ENCODE measurements around the gene RPL22L1.
"Not testable (repeated sequence)": the region's sequence is repeated elsewhere in the genome, so short reads cannot be mapped to it uniquely, and the experiment has no call there.

Gene RPL22L1

GRCh38 chr3:170830580-170830979 lies 39.4 kb downstream of the RPL22L1 start:
- H3K4me1 ChIP-seq (ENCODE audit: control insufficient read depth, insufficient read depth, low read depth, low read length): peaks cover 3% of the 10 kb centered on the region
- H3K27ac ChIP-seq (ENCODE audit: low read length, poor library complexity, severe bottlenecking): no peak overlapping the region
- H3K27me3 ChIP-seq (ENCODE audit: control insufficient read depth in 1 of 2, insufficient read depth in 1 of 2, low read length in 2 of 2): no peaks in the 10 kb centered on the region
- no peak overlapping the region for H4K91ac ChIP-seq (ENCODE audit: low read length)
- no peak overlapping the region for H3K9ac ChIP-seq (ENCODE audit: low read length)
- no peaks in the 10 kb centered on the region for H3K9me3 ChIP-seq (ENCODE audit: control insufficient read depth, low read length)
- H2BK5ac ChIP-seq (ENCODE audit: low read depth, low read length, poor library complexity, severe bottlenecking): no peak overlapping the region
- no peak for DNase-seq
- no peaks in the 10 kb centered on the region for H3K79me1 ChIP-seq (replicated peaks; ENCODE audit: low read length, poor library complexity, severe bottlenecking)
- H2BK15ac ChIP-seq (ENCODE audit: low read depth, poor library complexity, severe bottlenecking): no peak overlapping the region
- no peak overlapping the region for H3K4ac ChIP-seq (ENCODE audit: low read depth in 1 of 2, low read length in 2 of 2)
- WGBS: 100% methylated on average over 3 of the region's 4 CpGs
- H4K8ac ChIP-seq (ENCODE audit: low read length): no peak overlapping the region
- no peak overlapping the region for H3K4me2 ChIP-seq (ENCODE audit: low read length, poor library complexity, severe bottlenecking)
- H2BK12ac ChIP-seq (ENCODE audit: low read length in 2 of 2): no peak overlapping the region
- no peak overlapping the region for H3K23ac ChIP-seq (ENCODE audit: low read length in 2 of 2)
- H2AFZ ChIP-seq (ENCODE audit: low read depth, low read length): no peak overlapping the region
- no peak overlapping the region for H3K14ac ChIP-seq (ENCODE audit: low read length in 2 of 2)
- no peak overlapping the region for H3K4me3 ChIP-seq (ENCODE audit: insufficient read depth in 1 of 2, low read depth in 1 of 2, low read length in 2 of 2)
- H2BK120ac ChIP-seq (ENCODE audit: low read depth, low read length): no peak overlapping the region
- no peak overlapping the region for H2AK5ac ChIP-seq (ENCODE audit: low read length, severe bottlenecking)
- H3K18ac ChIP-seq (ENCODE audit: low read depth in 1 of 2, low read length in 2 of 2): no peak overlapping the region
- H3K36me3 ChIP-seq (ENCODE audit: control insufficient read depth in 1 of 2, insufficient read depth in 2 of 2, low read depth in 1 of 2, low read length in 2 of 2): no peaks in the 10 kb centered on the region

- H2BK5ac ChIP-seq (ENCODE audit: low read depth, low read length, poor library complexity, severe bottlenecking): no peak overlapping the region
- H3K9me3 ChIP-seq (ENCODE audit: control insufficient read depth, low read length): no peaks in the 10 kb centered on the region
- no peak for DNase-seq
- H3K4me3 ChIP-seq (ENCODE audit: insufficient read depth in 1 of 2, low read depth in 1 of 2, low read length in 2 of 2): no peak overlapping the region
- H3K27me3 ChIP-seq (ENCODE audit: control insufficient read depth in 1 of 2, insufficient read depth in 1 of 2, low read length in 2 of 2): no peaks in the 10 kb centered on the region
- no peak overlapping the region for H3K23ac ChIP-seq (ENCODE audit: low read length in 2 of 2)
- H3K4me2 ChIP-seq (ENCODE audit: low read length, poor library complexity, severe bottlenecking): no peak overlapping the region
- no peak overlapping the region for H2BK120ac ChIP-seq (ENCODE audit: low read depth, low read length)
- H3K9ac ChIP-seq (ENCODE audit: low read length): no peak overlapping the region
- H2BK15ac ChIP-seq (ENCODE audit: low read depth, poor library complexity, severe bottlenecking): no peak overlapping the region
- H2AFZ ChIP-seq (ENCODE audit: low read depth, low read length): no peak overlapping the region
- H3K14ac ChIP-seq (ENCODE audit: low read length in 2 of 2): no peak overlapping the region
- no peaks in the 10 kb centered on the region for H3K36me3 ChIP-seq (ENCODE audit: control insufficient read depth in 1 of 2, insufficient read depth in 2 of 2, low read depth in 1 of 2, low read length in 2 of 2)
- H2AK5ac ChIP-seq (ENCODE audit: low read length, severe bottlenecking): no peak overlapping the region
- no peak overlapping the region for H3K18ac ChIP-seq (ENCODE audit: low read depth in 1 of 2, low read length in 2 of 2)
- no peak overlapping the region for H2BK12ac ChIP-seq (ENCODE audit: low read length in 2 of 2)
- no peak overlapping the region for H3K4ac ChIP-seq (ENCODE audit: low read depth in 1 of 2, low read length in 2 of 2)
- WGBS: 86% methylated on average over 9 of the region's 9 CpGs
- no peak overlapping the region for H3K27ac ChIP-seq (ENCODE audit: low read length, poor library complexity, severe bottlenecking)
- H3K4me1 ChIP-seq (ENCODE audit: control insufficient read depth, insufficient read depth, low read depth, low read length): no peaks in the 10 kb centered on the region
- H3K79me1 ChIP-seq (replicated peaks; ENCODE audit: low read length, poor library complexity, severe bottlenecking): no peaks in the 10 kb centered on the region
- no peak overlapping the region for H4K91ac ChIP-seq (ENCODE audit: low read length)
- no peak overlapping the region for H4K8ac ChIP-seq (ENCODE audit: low read length)
Observed at GRCh38 chr3:170829546-170830272, 40.3 kb downstream of the RPL22L1 start.

GRCh38 chr3:170826047-170826446 lies 43.9 kb downstream of the RPL22L1 start:
- Histone ChIP-seq H4K8ac (ENCODE audit: low read length) (no peak overlapping the region), H3K27ac (ENCODE audit: low read length, poor library complexity, severe bottlenecking) (no peak overlapping the region), H2BK15ac (ENCODE audit: low read depth, poor library complexity, severe bottlenecking) (no peak overlapping the region), H3K4ac (ENCODE audit: low read depth in 1 of 2, low read length in 2 of 2) (no peak overlapping the region), H3K4me3 (ENCODE audit: insufficient read depth in 1 of 2, low read depth in 1 of 2, low read length in 2 of 2) (no peak overlapping the region), H2BK5ac (ENCODE audit: low read depth, low read length, poor library complexity, severe bottlenecking) (no peak overlapping the region), H3K9me3 (ENCODE audit: control insufficient read depth, low read length) (no peaks in the 10 kb centered on the region), H3K79me1 (replicated peaks; ENCODE audit: low read length, poor library complexity, severe bottlenecking) (no peaks in the 10 kb centered on the region), H2AK5ac (ENCODE audit: low read length, severe bottlenecking) (no peak overlapping the region), H3K4me2 (ENCODE audit: low read length, poor library complexity, severe bottlenecking) (no peak overlapping the region), H4K91ac (ENCODE audit: low read length) (no peak overlapping the region), H3K27me3 (ENCODE audit: control insufficient read depth in 1 of 2, insufficient read depth in 1 of 2, low read length in 2 of 2) (no peaks in the 10 kb centered on the region), H3K9ac (ENCODE audit: low read length) (no peak overlapping the region), H3K18ac (ENCODE audit: low read depth in 1 of 2, low read length in 2 of 2) (no peak overlapping the region), H2BK12ac (ENCODE audit: low read length in 2 of 2) (no peak overlapping the region), H3K4me1 (ENCODE audit: control insufficient read depth, insufficient read depth, low read depth, low read length) (no peaks in the 10 kb centered on the region), H2BK120ac (ENCODE audit: low read depth, low read length) (no peak overlapping the region), H2AFZ (ENCODE audit: low read depth, low read length) (no peak overlapping the region), H3K14ac (ENCODE audit: low read length in 2 of 2) (no peak overlapping the region), H3K23ac (ENCODE audit: low read length in 2 of 2) (no peak overlapping the region), H3K36me3 (ENCODE audit: control insufficient read depth in 1 of 2, insufficient read depth in 2 of 2, low read depth in 1 of 2, low read length in 2 of 2) (no peaks in the 10 kb centered on the region)
- WGBS: 66% methylated on average over 2 of the region's 2 CpGs
- DNase-seq: no peak

- H4K91ac ChIP-seq (ENCODE audit: low read length); H3K27ac ChIP-seq (ENCODE audit: low read length, poor library complexity, severe bottlenecking); H3K9me3 ChIP-seq (ENCODE audit: control insufficient read depth, low read length); H3K79me1 ChIP-seq (replicated peaks; ENCODE audit: low read length, poor library complexity, severe bottlenecking); DNase-seq; H2BK120ac ChIP-seq (ENCODE audit: low read depth, low read length); H3K4ac ChIP-seq (ENCODE audit: low read depth in 1 of 2, low read length in 2 of 2); H4K8ac ChIP-seq (ENCODE audit: low read length); H3K14ac ChIP-seq (ENCODE audit: low read length in 2 of 2); H3K36me3 ChIP-seq (ENCODE audit: control insufficient read depth in 1 of 2, insufficient read depth in 2 of 2, low read depth in 1 of 2, low read length in 2 of 2); H3K27me3 ChIP-seq (ENCODE audit: control insufficient read depth in 1 of 2, insufficient read depth in 1 of 2, low read length in 2 of 2); H2BK12ac ChIP-seq (ENCODE audit: low read length in 2 of 2); H3K4me2 ChIP-seq (ENCODE audit: low read length, poor library complexity, severe bottlenecking); H2AK5ac ChIP-seq (ENCODE audit: low read length, severe bottlenecking); H2BK5ac ChIP-seq (ENCODE audit: low read depth, low read length, poor library complexity, severe bottlenecking); H3K18ac ChIP-seq (ENCODE audit: low read depth in 1 of 2, low read length in 2 of 2); H3K23ac ChIP-seq (ENCODE audit: low read length in 2 of 2); H2AFZ ChIP-seq (ENCODE audit: low read depth, low read length); H3K4me3 ChIP-seq (ENCODE audit: insufficient read depth in 1 of 2, low read depth in 1 of 2, low read length in 2 of 2); H3K9ac ChIP-seq (ENCODE audit: low read length); H2BK15ac ChIP-seq (ENCODE audit: low read depth, poor library complexity, severe bottlenecking); H3K4me1 ChIP-seq (ENCODE audit: control insufficient read depth, insufficient read depth, low read depth, low read length): not testable (repeated sequence)
- WGBS: 90% methylated on average over 2 of the region's 2 CpGs
Observed at GRCh38 chr3:170823562-170823961, 46.4 kb downstream of the RPL22L1 start.

All from mesenchymal stem cell (in vitro differentiated cells and primary cell).